ENCODE results near the gene MYO5B.

MYO5B gene

DNA sequence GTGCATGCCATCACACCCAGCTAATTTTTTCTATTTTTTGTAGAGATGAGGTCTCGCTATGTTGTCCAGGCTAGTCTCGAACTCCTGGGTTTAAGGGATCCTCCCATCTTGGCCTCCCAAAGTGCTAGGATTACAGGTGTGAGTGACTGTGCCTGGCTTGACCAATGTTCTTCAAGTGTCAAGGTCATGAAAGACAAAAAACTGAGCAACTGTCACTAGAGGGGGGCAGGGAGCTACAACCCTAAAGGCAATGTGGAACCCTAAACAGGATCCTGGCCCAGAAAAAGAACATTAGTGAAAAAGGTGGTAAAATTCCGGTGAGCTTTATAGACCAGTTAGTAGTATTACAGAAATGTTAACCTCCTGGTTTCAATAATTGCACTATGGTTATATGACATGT lies 7.3 kb downstream of the MYO5B start:
- DNase-seq: no peak

DNA sequence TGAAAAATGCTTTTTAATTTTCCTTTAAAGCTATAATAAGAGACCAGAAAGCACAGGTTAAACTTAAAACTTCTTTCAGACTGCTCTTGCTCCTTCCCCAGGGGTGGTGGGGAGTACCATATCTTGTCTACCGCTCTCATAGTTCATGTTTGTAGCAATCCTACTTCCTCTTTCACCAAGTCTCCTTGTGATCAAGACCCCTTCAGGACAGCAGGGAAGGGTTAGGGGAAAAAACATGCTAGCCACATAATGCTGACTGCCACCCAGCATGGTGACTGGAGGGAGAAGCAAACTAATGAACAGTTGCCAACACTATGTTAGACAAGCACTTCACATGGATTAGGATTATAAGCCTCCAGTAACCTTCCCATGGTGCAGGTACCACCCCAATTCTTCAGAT lies 8.6 kb downstream of the MYO5B start:
- DNase-seq: no peak

- DNase-seq: no peak
Measured at GRCh38 chr18:50183556-50183955, 11.4 kb downstream of the MYO5B start.

DNA sequence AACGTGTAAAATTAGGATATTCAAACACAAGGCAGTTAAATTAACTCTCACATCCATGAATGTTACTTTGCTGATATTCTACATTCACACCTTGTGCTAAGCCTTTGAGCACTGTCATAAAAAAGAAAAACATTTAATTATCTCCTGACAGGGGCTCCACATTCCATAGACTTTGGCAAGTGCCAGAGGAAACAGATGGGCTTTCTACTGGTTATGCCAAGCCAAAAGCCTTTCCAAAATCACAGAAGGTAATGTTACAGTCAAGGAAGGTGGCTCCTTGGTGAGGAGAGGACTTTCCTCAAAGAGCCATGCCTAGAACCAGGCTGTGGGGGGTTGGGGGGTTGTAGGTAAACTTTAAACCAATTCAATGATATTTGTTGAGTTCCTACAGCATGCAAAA lies 12.4 kb downstream of the MYO5B start:
- no peak for DNase-seq

DNA sequence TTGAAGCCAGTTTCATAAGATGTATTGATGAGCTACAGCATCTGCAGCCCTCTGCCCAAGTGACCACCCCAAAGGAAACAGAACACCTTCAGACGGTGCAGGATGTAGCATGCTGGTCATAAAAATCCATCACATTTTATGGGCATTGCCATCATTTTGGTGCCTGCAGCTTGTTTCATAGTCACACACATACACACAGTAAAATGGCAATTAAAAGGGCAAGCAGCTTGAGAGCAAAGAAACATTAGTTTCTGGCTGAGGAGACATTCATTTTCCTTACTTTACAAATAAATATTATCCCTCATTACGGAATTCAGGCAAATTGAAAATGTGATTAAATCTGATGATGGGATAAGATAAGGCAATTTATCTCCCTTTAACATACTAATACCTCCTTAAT lies 13.4 kb downstream of the MYO5B start:
- no peak for DNase-seq

- DNase-seq: no peak
Measured at GRCh38 chr18:50179465-50179864, 15.5 kb downstream of the MYO5B start.

DNA sequence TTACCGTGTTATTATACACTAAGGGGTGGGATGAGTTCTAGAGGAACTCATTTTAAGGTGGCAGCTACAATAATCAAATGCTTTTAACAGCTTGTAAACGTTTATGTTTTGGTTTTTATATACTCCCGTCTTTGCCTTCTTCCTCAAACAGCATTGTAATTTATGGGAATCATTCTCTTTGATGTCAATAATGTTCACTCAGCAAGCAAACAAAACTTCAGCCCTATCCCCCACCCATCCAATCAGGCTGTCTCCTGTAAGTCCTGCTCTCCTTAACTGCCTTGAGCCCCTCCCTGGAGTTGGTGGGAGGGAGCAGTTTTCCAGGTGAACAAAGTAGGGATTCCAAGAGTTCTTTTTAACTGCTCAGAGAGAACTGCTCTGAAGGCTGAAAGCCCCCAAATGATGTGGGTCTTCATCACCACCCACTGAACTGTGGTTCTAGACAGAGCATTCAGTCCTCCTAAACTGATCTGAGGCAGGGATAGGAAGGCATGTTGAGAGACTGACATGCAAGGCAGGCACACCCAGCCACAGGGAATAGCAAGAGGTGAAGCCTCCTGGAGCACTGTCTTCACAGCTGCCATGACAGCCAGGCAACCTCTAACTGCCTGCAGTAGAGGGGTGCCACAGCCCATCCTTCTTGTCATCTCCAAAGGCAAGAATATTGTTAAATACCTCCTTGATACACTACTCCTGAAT lies 17.5 kb downstream of the MYO5B start:
- no peak for DNase-seq

DNA sequence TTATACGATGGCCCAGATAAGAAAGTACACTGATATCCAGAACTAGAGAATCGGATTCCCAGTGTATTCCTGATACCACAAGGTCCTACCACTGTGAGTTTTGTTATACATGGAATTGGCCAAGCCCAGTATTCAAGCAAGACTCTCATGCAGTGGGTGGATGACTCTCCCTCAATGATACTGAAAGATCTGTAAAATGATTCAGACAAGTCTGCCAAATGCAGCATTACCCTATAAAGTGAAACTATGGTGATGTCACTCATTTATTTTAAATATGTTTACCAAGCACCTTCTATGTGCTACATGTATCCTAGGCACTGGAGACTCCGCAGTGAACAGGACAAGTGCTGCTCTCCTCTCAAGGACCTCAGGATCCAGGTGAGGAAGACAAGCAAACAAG lies 22.6 kb downstream of the MYO5B start:
- no peak for DNase-seq

DNA sequence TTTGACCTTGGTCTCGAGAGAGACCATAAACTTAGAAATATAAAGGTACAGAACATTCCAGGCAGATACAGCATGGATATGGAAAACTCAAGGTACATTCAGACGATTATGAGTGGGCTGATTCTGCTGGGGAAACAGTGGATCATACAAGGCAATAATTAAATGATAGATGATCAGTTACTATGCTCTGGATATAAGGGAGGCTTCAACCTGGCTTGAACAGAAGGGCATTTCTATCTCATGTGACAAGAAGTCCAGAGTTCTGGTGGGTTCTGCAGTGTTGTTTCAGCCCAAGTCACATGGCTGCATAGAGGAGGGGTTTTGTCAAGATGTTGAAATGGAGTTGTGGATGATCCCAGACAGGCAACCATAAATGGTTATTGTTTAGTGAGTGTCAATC lies 23.5 kb downstream of the MYO5B start:
- DNase-seq: no peak

GRCh38 chr18:50170004-50170403 lies 24.9 kb downstream of the MYO5B start:
- DNase-seq: no peak

- no peak for DNase-seq
Measured at GRCh38 chr18:50169149-50169548, 25.8 kb downstream of the MYO5B start.

DNA sequence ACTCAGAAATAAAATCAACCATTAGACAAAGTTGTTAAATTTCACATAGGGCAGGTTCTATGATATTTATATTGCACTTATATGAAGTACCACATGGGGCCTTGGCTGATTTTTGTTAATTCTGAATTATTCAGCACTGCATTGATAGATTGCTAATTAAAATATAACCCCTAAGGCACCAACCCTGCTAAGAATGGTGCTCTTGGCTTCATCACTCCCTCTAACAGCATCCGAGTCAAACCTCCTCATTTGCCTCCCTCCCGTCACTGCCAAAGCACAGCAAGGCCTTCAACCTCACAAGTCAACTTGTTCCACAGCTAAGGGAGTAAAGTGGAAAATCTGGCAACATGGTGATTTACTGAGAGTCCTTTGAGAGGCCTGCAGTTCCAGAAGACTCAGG lies 27.0 kb downstream of the MYO5B start:
- DNase-seq: no peak

DNA sequence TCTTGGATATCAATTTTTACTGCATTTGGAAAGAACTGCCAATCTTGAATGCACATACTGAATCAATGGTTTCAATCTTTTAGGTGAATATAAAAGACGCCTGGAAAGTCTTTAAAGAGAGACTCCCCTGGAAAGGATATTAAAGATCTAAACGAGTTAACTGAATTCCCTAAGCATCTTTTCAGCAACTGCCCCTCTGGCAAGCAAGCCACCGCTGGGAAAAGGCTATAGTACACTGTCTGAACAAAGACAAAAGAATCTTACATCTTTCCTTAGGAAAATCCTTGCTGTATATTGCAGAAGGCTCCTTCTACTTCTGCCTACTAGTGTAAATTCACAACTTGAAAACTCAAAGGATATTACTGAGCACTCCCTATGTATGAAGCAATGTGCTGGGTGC lies 28.0 kb downstream of the MYO5B start:
- no peak for DNase-seq

GRCh38 chr18:50163505-50163904 lies 31.4 kb downstream of the MYO5B start:
- DNase-seq: no peak

DNA sequence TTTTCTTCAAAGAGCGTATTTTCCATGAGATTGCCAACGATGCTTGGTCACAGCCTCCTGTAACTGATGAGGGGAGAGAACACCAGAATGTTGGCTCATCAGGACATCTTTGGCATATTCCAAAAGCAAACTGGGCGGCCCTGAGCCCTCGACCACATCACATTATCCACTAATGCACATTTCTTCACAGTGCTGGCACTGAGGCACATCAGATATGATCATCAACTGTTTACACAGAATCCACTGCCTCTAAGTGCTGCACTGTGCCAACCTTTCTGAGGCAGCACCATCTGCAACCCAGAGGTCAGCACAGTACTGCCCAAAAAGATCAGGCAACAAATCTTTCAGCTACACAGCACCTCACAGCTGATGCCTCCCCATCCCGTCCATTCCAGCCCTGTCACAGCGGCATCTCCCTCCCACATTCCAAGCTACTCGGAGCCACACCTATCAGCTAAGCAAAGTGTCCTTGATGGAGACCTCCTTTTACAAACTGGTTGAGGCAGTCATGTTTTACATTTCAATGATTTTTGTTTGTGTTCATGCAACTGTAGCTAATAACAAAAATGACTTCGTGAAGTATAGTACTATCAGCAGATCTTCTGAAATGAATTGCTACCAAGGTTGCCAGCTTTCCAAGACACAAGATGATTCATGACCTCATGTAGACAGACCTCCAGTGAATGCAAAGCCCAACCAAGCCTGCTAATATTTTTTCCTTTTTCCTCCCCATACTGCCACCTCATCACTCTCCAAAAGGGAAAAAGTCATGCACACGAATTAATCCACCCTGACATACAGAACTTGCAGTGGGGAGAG lies 32.3 kb downstream of the MYO5B start:
- no peak for DNase-seq

DNA sequence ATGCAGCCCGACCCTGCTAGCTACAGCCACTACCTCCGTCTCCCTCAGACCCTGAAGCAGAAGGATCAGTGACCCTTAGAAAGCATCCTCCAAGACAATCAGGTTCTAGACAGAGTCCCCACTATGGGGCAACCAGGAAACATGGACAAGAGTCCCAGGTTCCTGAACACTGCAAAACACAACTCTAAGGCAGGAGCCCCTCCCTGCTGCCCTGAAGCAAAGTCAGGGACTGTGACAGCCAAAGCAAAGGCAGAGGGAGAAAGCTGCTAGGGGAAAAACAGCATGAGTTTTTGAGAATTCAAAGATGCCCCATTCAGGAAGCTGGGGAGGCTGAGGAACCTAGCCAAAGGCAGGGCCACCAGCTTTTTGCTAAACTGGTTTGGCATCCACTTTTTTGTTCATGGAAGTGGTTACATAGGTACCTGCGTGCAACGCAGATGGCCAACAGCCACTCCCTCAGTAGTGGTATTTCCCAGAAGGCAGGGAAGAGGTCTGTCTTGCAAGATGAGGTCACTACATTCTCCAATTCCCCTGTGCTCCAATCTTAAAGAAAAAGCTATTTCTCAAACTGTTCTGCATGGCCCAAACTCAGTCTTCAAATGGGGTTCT lies 33.2 kb downstream of the MYO5B start:
- no peak for DNase-seq

- DNase-seq: no peak
Measured at GRCh38 chr18:50159654-50160046, 35.3 kb downstream of the MYO5B start.

GRCh38 chr18:50158866-50159653 lies 35.9 kb downstream of the MYO5B start:
- no peak for DNase-seq

- DNase-seq: no peak
Measured at GRCh38 chr18:50155406-50155805, 39.5 kb downstream of the MYO5B start.

- no peak for DNase-seq
Measured at GRCh38 chr18:50154420-50154819, 40.5 kb downstream of the MYO5B start.

DNA sequence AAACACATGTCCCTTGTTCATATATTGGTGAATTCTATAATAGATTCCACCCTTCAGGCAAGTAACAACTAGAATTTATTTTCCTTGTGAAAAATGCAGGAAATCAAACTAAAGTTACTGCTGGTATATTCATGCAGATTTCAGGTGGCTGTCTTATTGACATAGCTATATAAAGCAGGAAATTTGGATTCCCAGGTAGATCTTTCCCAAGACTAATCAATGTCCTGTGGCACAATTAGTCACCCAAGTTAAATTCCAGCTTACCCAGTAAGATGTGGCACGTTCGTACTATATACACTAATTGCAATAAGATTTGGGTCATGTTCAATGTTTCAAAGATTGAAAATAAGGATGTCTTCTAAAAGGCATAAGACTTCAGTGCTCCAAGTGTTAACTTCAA lies 42.0 kb downstream of the MYO5B start:
- no peak for DNase-seq

DNA sequence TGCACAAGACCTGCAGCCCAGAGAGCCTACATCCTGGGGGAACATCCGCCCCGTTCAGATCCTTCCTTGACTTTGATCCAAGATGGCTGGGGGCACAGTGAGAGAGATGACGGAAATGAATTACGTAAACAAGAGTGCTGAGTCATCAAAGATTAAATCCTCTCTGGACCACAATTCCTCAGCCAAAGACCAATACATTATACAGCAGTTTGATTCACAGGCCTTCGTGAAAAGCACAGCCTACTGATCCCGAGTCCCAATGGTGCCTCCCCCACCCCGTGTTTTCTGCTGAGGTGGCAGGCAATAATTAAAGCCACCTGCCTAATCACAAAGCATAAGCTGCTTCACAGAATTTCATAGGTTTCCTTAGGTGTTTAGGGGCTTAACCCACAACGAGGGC lies 43.0 kb downstream of the MYO5B start:
- DNase-seq: no peak

- no peak for DNase-seq
Measured at GRCh38 chr18:50144540-50144939, 50.4 kb downstream of the MYO5B start.
